GM12865 (cell line): ENCODE measurements around the gene ARHGEF40.
A peak's percentile ranks its signal among the peaks of the same experiment; 100 is the strongest.

Experiments used
- DNase-seq: peaks from one replicate; pipeline ENCODE4 v3.0.0; 2010; ENCODE audit warnings: low read depth
- H3K4me3 ChIP-seq: 2 replicates; pipeline ENCODE4 v1.5.1; 2011; ENCODE audit warnings: mild to moderate bottlenecking, low read depth, low read length, control low read depth
- CTCF ChIP-seq: IDR thresholded peaks from 2 replicates; pipeline ENCODE4 v1.5.1; 2011; ENCODE audit warnings: low read length, control low read depth, low read depth, inconsistent platforms; ENCODE audit not compliant: insufficient read depth; ENCODE audit errors: missing control alignments

The ARHGEF40 gene

DNA sequence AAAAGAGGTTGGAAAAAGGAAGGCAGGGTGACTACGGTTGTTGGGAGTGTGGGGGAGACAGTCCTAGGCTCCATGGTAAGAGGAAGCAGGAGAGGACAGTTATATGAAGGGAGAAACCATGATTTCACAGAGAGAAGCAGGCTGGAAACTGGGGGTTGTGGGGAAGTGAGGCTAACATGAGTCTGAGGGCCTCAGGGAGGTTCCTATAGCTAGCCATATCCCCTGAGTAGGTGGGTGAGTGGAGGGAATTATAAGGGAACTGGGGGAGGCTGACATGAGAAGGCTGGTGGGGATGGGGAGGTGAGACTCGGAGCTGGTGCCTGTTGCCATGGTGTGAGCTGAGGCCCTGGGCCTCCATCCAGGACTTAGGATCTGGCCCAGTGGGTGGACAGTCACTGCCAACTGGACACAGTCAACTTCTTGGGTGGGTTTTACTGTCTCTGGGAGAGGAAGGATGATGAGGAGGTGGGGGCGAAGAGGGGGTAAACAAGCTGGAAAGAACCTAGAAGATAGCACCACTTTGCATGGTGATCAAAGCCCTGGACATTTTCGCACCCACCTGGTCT, 36.9 kb upstream of the ARHGEF40 start:
- no peak overlapping the region for H3K4me3 ChIP-seq
- TF ChIP-seq CTCF, result no peak
- DNase-seq, result no peak

GRCh38 chr14:21034707-21035106, 35.4 kb upstream of the ARHGEF40 start, which contains the start of gene RNASE13:
RNASE13 (minus strand) TSS chr14:21034807; CDS start chr14:21034288, 519 bp downstream.
- H3K4me3 ChIP-seq, result no peak within 1 kb of the TSS
- no peak for TF ChIP-seq CTCF
- DNase-seq, result no peak

- no peak for TF ChIP-seq CTCF
- DNase-seq, result no peak
- no peak overlapping the region for H3K4me3 ChIP-seq
These were observed 33.4 kb upstream of the ARHGEF40 start for GRCh38 chr14:21036751-21037150.

- no peak overlapping the region for H3K4me3 ChIP-seq
- TF ChIP-seq CTCF, result no peak
- no peak for DNase-seq
These were observed 32.9 kb upstream of the ARHGEF40 start for GRCh38 chr14:21037156-21037555.

GRCh38 chr14:21038441-21039422, 31.4 kb upstream of the ARHGEF40 start:
- no peak overlapping the region for H3K4me3 ChIP-seq
- DNase-seq, result no peak
- no peak for TF ChIP-seq CTCF

GRCh38 chr14:21039585-21040369, 30.3 kb upstream of the ARHGEF40 start:
- H3K4me3 ChIP-seq, result no peak overlapping the region
- peak; percentile 49 for TF ChIP-seq CTCF
- peak; percentile 50 for DNase-seq
